K562 (cell line): ENCODE results near the gene COMTD1. TPM values are rescaled to one million over a fixed set of nuclear protein-coding genes. Genes with fewer than 3 reads are reported as not detected.
A peak's percentile ranks its signal among the peaks of the same experiment; 100 is the strongest.

Source experiments
- CBX1 ChIP-seq: sonication (generic); IDR thresholded peaks from 2 replicates; pipeline ENCODE4 v1.6.1; 2016; ENCODE audit warnings: antibody characterized with exemption, low read depth, mild to moderate bottlenecking
- HMGN3 ChIP-seq: IDR thresholded peaks from 2 replicates; pipeline ENCODE4 v1.6.1; 2011; ENCODE audit warnings: borderline replicate concordance, low read depth, mild to moderate bottlenecking, mixed read lengths, low read length; ENCODE audit not compliant: insufficient read length; ENCODE audit errors: extremely low read depth
- KAT7 ChIP-seq: sonication (generic); formaldehyde crosslinking; IDR thresholded peaks from 2 replicates; pipeline ENCODE4 v1.8.0; 2022; ENCODE audit warnings: missing genetic modification reagents, mild to moderate bottlenecking, borderline replicate concordance
- KDM5B ChIP-seq: fragments of 200-600 bp; sonication (generic); IDR thresholded peaks from 2 replicates; pipeline ENCODE4 v1.6.1; 2012; ENCODE audit warnings: low read depth, mild to moderate bottlenecking, moderate library complexity, low read length, control low read depth, inconsistent platforms; ENCODE audit not compliant: insufficient replicate concordance
- L3MBTL2 ChIP-seq: fragments of 450-650 bp; IDR thresholded peaks from 2 replicates; pipeline ENCODE4 v1.6.1; 2016; ENCODE audit warnings: mild to moderate bottlenecking, moderate library complexity
- LCOR ChIP-seq: sonication (generic); formaldehyde crosslinking; IDR thresholded peaks from 2 replicates; pipeline ENCODE4 v1.8.0; 2022; ENCODE audit warnings: mild to moderate bottlenecking, missing genetic modification reagents
- RB1 ChIP-seq: fragments of 450-650 bp; IDR thresholded peaks from 2 replicates; pipeline ENCODE4 v1.6.1; 2017; ENCODE audit warnings: low read depth, mild to moderate bottlenecking
- RBM34 ChIP-seq: fragments of 200-400 bp; formaldehyde crosslinking; IDR thresholded peaks from 2 replicates; pipeline ENCODE4 v1.6.1; 2018; ENCODE audit warnings: low read length, borderline replicate concordance; ENCODE audit not compliant: insufficient read depth
- SRF ChIP-seq, 2 experiments: fragments of 250-450, 450-650 bp in 1 of 2; sonication (Bioruptor Pico) in 1 of 2; sonication (generic) in 1 of 2; formaldehyde crosslinking; IDR thresholded peaks; 2 replicates each; pipeline versions ENCODE4 v1.5.0 to v1.5.1; 2020 to 2022; ENCODE audit warnings: mild to moderate bottlenecking in 1 of 2, missing genetic modification reagents in 1 of 2
- SRSF1 ChIP-seq: fragments of 200-400 bp; formaldehyde crosslinking; IDR thresholded peaks from 2 replicates; pipeline ENCODE4 v1.6.1; 2017; ENCODE audit warnings: mild to moderate bottlenecking, low read depth, low read length, moderate library complexity
- TAF1 ChIP-seq: IDR thresholded peaks from 2 replicates; pipeline ENCODE4 v1.6.1; 2011; ENCODE audit warnings: mild to moderate bottlenecking, low read length, moderate library complexity; ENCODE audit not compliant: insufficient read depth, control insufficient read depth, severe bottlenecking; ENCODE audit errors: extremely low read depth
- TOE1 ChIP-seq, 2 experiments: fragments of 450-650 bp in 1 of 2; sonication (generic) in 1 of 2; formaldehyde crosslinking in 1 of 2; IDR thresholded peaks; 2 replicates each; pipeline versions ENCODE4 v1.7.1 to v1.8.0; 2016 to 2022; ENCODE audit warnings: borderline replicate concordance in 2 of 2, mild to moderate bottlenecking in 2 of 2, antibody characterized with exemption in 1 of 2, inconsistent platforms in 1 of 2, low read depth in 1 of 2, missing genetic modification reagents in 1 of 2, moderate library complexity in 1 of 2
- ZNF740 ChIP-seq, 3 experiments: fragments of 200-800 bp in 1 of 3; sonication (Bioruptor generic) in 1 of 3; sonication (generic) in 1 of 3; formaldehyde crosslinking in 1 of 3; IDR thresholded peaks; 2 replicates each; pipeline versions ENCODE4 v1.6.1 to v1.8.0; 2016 to 2022; ENCODE audit warnings: mild to moderate bottlenecking in 2 of 3, missing compliant biosample characterization in 2 of 3, missing genetic modification characterization in 2 of 3, missing genetic modification reagents in 1 of 3
- polyA plus RNA-seq, 8 experiments: library from polyadenylated mRNA; depleted of rRNA in 4 of 8; stranded (reverse) in 5 of 8; unstranded in 3 of 8; fragments of >200 nt; fragmentation: Nextera tagmentation in 2 of 8; fragmentation: Illumina TruSeq in 1 of 8; extraction: Ambion mirVana in 2 of 8; extraction: Trizol in 1 of 8; gene quantifications; 2 replicates each; pipeline versions ENCODE4 v1.2.1 to v1.2.3, GENCODE V29; 2011 to 2014; ENCODE audit warnings: inconsistent platforms in 1 of 8, missing spikeins in 1 of 8
- total RNA-seq, 7 experiments: library from RNA; depleted of rRNA in 6 of 7; stranded (reverse); fragments of >200 nt in 6 of 7; fragmentation: Illumina TruSeq in 2 of 7; extraction: Trizol in 2 of 7; gene quantifications; 2 replicates each; pipeline versions ENCODE4 v1.2.1 to v1.2.3, GENCODE V29; 2011 to 2021; ENCODE audit warnings: low replicate concordance in 1 of 7
- TF ChIP-seq, protein P1 (sequence below): fragments of 250-450 bp; sonication (Bioruptor Pico); IDR thresholded peaks from 2 replicates; pipeline ENCODE4 v1.4.0; 2020; ENCODE audit warnings: mild to moderate bottlenecking, moderate library complexity, borderline replicate concordance
- TF ChIP-seq, protein P2 (sequence below): conservative IDR thresholded peaks from 2 replicates; pipeline ENCODE4 v1.6.1; 2011; ENCODE audit warnings: low read depth, mild to moderate bottlenecking, low read length; ENCODE audit not compliant: control insufficient read depth
- TF ChIP-seq, protein P3 (sequence below): fragments of 450-650 bp; IDR thresholded peaks from 2 replicates; pipeline ENCODE4 v1.6.1; 2016; ENCODE audit warnings: antibody characterized with exemption

Gene COMTD1
- total and polyA plus RNA-seq, 9 of the 15 experiments (the other 6 are each of a cell fraction or from before 2014, with no cell fraction given), result 0.41 to 112 (median 13.7) TPM

DNA sequence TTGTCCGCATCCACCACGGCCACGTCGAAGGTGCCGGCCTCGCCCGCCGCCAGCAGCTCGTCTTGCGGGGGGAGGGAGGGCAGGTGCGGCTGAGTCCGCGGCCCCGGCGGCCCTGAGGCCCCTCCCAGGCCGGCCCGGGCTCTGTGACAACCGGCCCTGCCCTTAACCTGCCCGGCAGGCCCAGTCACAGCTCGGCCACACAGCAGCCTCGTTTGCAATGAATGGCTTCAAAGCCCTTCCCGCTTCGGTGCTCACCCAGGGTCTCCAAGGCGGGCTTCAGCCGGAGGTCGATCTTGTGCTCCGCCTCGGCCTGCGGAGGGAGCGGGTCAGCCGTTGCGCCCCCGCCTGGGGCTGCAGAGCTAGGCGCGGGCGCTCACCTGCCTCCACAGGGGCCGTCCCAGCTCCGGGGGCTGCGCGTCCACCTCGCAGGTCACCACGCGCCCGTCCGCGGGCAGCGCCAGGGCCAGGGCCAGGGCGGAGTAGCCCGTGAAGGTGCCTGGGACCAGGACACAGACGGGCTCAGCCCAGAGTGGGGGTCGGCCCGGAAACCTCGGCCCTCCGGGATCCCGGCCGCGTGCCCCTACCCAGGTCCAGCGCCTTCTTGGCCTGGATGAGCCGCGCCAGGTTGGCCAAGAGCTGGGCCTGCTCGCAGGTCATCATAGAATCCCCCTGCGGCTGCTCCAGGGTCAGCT is 928 bp downstream of the COMTD1 start (continued):
- TF ChIP-seq SRSF1 (0 out of 2 replicates have a peak, but pooled peaks have one; percentile 60), HMGN3 (peak; percentile 48), ZNF740 (CRISPR knock-in tag; IDR thresholded peaks at IDR 0.05) (peak; percentile 26; the same call in 1 of the 2 replicates), ZNF740 (tag; IDR thresholded peaks at IDR 0.05) (no peak), SRF (CRISPR knock-in tag; IDR thresholded peaks at IDR 0.05) (no peak), TOE1 (IDR thresholded peaks at IDR 0.05; ENCODE audit: borderline replicate concordance) (no peak), TOE1 (CRISPR knock-in tag; IDR thresholded peaks at IDR 0.05; ENCODE audit: borderline replicate concordance, low read depth) (0 out of 2 replicates have a peak, but pooled peaks have one; percentile 35), RBM34 (0 out of 2 replicates have a peak, but pooled peaks have one; percentile 91), KDM5B (peak; percentile 55), LCOR (0 out of 2 replicates have a peak, but pooled peaks have one; percentile 31), CBX1 (no peak; the same call in 1 of the 2 replicates), L3MBTL2 (peak; percentile 82), KAT7 (CRISPR knock-in tag) (peak; percentile 94; the same call in 1 of the 2 replicates), TAF1 (peak; percentile 37), RB1 (peak; percentile 26)
- TF ChIP-seq, protein P1, sequence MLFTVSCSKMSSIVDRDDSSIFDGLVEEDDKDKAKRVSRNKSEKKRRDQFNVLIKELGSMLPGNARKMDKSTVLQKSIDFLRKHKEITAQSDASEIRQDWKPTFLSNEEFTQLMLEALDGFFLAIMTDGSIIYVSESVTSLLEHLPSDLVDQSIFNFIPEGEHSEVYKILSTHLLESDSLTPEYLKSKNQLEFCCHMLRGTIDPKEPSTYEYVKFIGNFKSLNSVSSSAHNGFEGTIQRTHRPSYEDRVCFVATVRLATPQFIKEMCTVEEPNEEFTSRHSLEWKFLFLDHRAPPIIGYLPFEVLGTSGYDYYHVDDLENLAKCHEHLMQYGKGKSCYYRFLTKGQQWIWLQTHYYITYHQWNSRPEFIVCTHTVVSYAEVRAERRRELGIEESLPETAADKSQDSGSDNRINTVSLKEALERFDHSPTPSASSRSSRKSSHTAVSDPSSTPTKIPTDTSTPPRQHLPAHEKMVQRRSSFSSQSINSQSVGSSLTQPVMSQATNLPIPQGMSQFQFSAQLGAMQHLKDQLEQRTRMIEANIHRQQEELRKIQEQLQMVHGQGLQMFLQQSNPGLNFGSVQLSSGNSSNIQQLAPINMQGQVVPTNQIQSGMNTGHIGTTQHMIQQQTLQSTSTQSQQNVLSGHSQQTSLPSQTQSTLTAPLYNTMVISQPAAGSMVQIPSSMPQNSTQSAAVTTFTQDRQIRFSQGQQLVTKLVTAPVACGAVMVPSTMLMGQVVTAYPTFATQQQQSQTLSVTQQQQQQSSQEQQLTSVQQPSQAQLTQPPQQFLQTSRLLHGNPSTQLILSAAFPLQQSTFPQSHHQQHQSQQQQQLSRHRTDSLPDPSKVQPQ (CRISPR knock-in tag), result no peak
- TF ChIP-seq, protein P2, sequence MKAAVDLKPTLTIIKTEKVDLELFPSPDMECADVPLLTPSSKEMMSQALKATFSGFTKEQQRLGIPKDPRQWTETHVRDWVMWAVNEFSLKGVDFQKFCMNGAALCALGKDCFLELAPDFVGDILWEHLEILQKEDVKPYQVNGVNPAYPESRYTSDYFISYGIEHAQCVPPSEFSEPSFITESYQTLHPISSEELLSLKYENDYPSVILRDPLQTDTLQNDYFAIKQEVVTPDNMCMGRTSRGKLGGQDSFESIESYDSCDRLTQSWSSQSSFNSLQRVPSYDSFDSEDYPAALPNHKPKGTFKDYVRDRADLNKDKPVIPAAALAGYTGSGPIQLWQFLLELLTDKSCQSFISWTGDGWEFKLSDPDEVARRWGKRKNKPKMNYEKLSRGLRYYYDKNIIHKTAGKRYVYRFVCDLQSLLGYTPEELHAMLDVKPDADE, result 0 out of 2 replicates have a peak, but pooled peaks have one; percentile 27
- TF ChIP-seq, protein P3, sequence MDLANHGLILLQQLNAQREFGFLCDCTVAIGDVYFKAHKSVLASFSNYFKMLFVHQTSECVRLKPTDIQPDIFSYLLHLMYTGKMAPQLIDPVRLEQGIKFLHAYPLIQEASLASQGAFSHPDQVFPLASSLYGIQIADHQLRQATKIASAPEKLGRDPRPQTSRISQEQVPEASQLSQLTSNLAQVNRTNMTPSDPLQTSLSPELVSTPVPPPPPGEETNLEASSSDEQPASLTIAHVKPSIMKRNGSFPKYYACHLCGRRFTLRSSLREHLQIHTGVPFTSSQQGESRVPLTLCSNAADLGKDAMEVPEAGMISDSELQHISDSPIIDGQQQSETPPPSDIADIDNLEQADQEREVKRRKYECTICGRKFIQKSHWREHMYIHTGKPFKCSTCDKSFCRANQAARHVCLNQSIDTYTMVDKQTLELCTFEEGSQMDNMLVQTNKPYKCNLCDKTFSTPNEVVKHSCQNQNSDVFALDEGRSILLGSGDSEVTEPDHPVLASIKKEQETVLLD, result 0 out of 2 replicates have a peak, but pooled peaks have one; percentile 65
